GM21515 (cell line): Measurements from ENCODE around the gene DCP2.

ENCODE experiments used
- ATAC-seq: cut with Tn5 transposase; IDR thresholded peaks from one replicate; pipeline ENCODE4 v1.9.1; 2021; ENCODE audit not compliant: unreplicated experiment

The DCP2 gene

DNA sequence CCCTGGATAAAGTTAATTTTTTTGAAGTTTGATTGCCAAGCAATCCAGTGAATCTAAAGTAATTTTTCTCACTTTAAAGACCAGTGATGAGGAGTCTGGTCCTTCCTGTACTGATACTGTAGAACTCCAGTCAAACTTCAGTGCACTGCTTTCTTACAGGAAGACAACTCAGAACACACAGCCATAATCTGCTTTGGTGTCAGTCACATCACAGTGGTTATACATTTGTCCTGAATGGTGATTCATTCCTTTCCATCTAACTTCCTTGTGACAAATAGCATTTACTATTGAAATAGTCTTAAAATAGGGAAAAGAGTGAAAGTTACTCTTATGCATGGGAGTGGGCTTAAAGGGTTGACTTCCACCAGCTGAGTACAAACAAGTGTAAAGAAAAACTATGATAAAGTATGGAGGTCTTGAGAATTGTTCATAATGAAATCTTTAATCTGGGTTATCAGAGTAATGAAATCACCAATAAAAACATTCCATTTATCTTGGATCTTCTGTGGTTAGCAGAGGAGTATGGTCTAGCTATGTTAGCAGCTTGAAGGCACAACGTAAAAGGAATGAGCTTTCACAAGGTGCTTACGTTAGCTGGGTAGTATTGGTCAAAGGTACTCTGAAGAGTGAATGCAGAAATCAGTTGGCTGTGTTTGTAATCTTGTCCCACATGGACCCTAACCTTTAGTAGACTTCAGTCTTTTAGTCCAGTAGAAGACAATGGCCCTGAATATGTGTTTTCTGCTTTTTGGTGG is 41.5 kb downstream of the DCP2 start:
- no peak for ATAC-seq

DNA sequence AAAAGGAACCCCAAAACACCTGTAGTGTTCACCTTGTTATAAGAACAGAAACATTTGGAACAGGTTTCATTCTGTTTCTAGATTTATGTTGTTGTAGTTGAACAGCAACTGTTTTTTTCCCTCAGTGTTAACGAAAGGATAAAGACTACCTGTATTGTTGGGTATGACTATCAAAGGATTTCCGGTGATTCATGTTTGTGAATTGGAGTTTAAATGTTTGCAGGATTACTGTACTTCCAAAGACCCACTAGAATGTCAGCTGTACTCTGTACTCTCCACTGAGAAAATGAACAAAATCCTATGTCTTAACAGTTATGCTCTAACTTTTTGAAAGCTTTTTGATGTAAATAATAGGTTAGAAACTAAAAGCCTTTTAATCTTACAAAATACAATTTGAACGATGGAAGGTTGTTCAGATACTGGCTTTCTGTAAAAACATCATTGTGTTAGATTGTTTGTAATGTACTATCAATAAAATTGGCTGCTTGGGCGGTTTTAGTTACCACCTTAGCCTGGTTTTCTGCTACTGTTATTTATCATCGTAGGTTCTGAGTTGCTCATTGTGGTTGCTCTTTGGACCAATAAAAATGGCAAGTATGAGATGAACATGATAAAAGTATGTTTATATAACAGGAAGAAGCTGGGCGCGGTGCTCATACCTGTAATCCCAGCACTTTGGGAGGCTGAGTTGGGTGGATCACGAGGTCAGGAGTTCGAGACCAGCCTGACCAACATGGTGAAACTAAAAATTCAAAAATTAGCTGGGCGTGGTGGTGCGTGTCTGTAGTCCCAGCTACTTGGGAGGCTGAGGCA is 44.1 kb downstream of the DCP2 start:
- no peak for ATAC-seq

DNA sequence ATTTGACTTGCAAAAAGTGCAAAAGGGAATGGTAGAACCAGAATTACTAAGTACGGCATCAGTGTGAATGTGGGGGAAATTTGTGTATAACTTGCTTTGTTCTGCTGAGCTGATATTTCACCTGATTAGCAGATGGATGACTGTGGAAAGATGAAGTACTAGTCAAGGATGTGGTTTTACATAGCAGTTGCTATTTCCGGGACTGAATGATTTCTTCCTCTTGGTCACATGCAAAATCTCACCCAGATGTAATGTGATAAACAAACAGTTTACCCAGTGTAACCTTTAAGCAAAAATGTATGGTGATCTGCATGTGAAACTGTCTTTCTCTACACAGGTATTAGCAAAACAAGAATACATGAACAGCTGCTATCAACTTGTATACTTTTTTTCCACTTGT is 46.1 kb downstream of the DCP2 start:
- peak; percentile 73 for ATAC-seq

DNA sequence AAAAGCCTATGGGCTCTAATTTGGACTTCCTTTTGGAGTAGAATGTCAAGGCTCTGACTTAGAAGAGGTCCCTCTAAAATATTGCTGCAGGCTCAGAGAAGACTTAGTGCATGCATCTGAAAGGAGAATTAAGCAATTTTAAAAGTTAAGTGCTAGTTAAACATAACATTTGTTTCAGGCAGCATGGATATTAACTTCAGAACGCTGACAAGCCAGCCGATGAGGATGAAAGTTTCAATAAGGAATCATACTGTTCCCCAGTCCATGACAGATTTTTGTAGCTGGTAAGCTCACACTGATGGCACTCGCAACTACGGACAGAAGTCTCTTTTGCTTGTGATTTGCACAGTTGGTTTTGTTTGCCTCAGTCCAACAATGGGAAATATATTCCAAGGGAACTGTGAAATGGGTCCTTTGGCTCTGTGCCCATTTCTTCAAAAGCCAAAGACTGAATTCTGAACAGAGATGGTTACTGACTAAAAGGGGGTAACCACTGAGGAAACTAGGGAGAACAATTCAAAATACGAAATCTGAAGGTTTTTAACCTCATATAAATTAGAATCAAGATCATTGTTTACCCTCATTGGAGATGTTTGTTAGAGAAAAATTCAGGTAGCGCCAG is 47.6 kb downstream of the DCP2 start:
- ATAC-seq: no peak

DNA sequence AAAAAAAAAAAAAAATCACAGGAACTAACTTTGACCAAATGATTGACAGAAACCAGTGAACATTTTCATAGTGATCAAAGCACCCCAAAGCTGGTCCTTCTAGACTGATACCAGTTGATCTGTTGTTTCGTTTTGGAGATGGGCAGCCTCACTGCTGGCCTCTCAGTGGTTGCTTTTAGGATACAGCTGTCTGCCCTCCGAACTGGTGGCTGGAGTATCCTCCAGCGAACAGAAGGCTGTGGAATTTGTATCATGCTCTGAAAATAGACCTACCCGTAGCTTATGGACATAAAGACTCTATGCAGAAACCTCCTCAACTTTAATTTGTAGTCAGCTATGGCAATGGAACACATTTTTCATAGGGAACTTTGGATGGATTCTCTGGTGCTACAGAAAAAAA is 49.0 kb downstream of the DCP2 start:
- ATAC-seq: no peak

DNA sequence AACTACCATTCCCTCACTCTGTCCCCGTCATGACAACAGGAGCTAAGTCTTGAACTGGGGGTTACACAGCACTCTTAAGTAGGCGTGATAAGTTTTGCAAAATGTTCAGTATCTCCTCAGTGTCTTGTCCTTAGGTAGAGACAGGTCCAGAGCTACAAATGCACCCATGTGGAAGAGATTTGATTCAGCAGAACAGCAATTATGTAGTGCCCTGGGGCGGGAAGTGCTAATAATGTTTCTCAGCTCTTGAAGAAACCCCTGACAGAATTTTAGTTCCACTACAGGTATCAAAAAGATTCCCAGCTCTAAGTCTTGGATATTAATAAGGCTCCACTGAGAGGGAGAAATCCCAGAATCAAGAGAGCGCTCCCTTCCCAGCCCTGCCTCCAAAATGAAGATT is 49.6 kb downstream of the DCP2 start:
- no peak for ATAC-seq

DNA sequence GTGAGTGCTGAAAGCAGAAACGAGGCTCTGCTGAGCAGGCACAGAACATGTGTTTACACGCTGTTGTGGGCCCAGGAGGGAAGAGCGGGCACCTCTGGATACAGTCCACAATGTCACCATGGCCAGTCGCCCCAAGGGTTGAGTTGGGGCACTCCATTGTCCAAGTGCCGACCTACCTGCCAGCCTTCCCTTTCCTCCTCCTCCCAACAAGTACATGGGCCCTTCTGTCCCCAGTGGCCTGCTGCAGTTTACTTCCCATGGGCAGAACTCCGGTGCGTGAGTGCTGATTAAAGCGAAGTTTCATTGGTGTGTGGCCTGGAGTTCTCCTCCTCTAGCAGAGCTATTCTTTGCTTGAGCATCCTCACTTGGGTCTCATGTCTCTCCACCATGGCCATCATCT is 50.4 kb downstream of the DCP2 start:
- ATAC-seq: no peak

DNA sequence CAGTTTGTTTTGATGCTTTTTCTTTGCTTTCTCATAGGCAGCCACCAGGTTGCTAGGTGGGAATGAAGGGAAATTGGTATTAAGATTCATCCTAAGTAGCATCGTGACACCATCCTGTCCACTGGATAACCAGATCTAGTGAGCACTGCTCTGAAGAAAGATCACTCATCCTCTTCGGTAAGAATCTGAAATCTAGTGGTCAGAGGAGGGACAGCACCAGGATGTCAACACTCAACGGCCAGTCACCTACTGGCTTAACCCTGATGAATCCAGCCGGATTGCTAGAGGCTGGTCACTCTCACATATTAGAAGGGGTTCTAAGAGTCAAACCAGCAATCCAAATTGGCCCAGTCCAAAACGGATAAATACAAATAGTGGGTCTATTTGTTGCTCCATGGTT is 50.8 kb downstream of the DCP2 start:
- ATAC-seq: no peak

DNA sequence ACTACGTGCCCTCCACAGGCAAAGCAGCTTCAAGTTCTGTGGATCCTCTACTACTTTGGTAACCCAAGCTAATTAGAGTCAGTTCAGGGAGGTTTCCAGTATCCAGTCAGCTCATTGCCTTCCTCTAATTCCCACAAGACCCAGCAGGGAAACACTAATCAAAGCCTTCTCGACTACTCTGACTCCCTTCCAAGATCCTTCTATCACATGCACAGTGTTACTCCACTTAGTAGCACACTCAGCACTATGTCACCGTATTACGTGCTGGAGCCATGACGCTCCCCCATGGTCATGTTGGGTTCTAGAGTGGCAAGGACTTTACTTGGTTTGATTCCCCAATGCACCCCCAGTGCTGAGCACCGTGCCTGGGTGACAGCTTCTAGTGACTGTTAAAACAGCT is 53.0 kb downstream of the DCP2 start:
- no peak for ATAC-seq

DNA sequence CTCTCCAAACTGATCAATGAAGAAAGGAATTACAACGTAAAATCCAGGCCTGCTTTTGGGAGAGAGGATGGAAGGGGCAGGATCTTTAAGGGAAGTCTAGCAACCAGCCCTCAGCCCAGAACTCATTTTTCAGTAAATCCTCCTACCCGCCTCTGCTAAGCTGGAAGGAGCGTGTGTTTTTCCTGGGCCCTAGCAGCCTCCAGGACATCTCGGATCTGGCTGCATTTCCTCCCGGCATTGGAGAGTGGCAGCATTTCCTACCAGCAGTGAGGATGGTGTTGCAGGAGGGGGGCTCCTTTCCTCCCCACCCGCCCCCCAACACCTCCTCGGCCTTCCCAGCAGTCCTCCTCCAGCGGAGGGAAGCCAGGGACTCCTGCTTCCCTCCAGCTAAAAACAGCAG is 54.5 kb downstream of the DCP2 start:
- ATAC-seq: no peak

DNA sequence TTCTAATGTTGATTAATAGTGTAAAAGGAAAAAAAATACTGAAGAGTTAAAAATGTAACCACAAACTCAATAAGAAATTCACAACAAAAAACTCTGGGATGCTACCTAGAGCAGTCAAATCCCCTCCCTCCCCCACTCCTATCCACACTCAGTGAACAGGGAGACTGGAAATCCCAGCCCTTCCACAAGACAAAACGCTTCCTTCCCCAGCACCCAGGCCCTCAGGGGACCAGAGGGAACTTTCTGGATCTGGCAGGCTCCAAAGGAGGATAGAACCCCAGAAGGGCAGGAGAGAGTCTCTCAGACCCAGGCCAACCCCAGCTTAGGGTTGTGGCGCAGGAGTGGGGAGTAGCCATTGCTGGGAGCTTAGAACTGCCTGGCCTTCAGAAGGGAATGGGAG is 55.0 kb downstream of the DCP2 start:
- no peak for ATAC-seq

DNA sequence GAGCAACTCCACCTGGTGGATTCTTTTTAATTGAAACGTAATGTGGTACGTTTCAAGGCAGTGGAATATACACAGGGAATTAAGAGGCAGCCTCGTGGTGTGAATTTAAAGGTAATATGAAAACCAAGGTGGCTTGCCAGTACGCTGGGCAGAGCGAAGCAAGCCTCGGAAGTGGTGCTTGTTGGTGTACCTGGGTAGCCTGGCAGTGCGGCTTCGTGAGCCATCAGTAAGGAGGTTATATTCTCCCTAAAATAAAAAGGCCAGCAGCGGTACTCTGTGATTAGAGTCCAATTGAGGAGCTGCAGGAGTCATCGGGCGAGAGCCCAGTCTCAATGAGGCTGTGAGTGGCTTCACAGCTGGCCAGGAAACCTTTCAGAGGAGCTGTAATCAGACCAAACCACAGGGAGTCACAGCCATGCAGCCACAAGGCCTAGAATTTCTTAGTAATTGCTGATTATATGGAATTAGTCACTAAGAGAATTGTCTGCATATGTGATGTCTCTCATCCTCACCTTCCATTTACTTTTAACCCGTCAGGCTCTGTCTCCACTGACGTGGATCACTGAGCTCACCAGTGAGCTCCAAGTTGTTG is 57.7 kb downstream of the DCP2 start:
- no peak for ATAC-seq

DNA sequence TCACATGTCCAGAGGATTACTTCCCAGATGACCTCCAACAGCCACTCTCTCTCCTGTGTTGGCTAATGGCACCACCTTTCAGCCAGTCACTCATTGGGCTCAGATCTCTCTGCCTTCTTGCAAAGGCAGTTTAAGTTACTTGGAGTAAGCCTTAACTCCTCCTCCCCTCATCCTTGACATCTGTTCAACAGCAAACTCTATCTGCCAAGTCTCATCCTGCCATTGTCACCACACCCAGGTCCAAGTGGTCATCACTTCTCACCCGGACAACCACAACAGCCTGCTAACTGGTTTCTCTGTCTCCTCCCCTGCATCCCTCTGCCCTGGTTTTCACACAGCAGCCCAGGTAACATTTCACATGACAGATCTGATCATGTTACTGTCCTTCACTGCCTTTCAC is 58.5 kb downstream of the DCP2 start:
- ATAC-seq: no peak

DNA sequence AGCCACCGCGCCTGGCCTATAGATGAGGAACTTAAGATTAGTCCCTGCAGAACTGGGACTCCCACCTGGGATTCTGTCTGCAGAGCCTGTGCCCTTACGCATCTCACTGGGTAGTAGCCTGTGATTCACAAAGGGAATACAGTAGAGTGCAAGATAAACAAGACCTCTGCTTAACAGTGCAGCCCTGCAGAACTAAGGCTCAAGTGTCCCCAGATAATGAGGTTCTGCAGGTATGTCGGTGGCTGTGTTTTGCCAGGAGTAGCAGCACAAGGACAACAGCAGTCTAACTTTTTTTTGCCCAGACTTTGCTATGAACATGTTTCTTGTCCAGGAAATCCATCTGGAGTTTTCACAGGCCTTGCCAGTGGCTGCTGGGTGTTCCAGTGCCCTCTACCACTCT is 59.7 kb downstream of the DCP2 start:
- ATAC-seq: no peak

DNA sequence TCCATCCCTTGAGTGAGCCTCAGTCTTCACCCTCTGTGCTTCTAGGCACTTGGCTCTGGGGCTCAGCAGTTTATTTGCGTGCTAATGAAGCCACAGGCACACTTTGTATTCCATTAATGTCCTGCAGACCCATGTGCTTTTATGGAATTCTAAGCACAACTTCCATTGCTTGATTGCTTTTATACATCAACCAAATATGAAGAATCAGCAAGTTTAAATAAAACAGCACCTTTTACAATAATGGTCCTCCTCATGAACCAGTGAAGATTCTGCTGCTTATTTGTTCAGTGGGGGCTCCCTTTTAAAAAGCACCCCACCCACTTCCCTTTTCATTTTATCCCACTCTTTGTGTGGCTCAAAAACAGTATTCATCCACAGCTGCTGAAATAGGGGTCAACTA is 60.2 kb downstream of the DCP2 start:
- no peak for ATAC-seq

DNA sequence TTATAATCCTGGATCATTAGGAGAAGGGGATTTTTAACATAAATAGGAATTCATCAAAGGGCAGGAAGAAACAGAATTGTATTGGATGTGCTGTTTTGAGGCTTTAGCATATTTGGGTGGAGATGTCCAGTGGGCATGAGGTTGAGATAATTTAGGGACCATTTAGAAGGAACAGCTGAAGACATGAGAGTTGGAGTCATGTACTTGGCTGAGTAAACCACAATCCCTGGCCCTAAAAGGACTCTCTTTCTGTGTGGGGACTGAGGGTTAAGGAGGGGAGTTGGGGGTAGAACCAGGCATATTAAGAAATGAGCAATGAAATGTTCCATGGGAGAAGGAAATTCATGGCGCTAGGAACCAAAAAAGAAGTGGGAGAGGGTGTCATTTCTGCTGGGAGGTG is 61.5 kb downstream of the DCP2 start:
- ATAC-seq: no peak

DNA sequence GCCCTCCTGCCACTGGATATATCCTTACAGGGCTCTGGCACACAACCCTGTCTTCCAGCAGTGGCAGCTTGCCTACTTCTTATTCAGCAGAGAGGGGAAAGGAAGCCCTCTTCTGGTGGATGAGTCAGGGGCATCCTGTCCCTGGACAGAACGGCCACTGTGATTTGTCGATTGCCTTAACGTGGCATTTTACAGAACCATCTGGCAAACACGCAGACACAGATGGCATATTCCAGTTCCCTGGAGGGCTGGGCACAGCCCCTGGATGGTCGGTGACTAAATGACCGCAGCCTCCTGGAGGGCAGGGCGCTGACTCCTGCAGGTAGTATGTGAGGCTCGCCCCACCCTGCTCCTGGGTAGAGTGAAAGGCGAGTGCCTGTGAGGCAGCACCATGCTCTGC is 62.1 kb downstream of the DCP2 start:
- ATAC-seq: no peak

DNA sequence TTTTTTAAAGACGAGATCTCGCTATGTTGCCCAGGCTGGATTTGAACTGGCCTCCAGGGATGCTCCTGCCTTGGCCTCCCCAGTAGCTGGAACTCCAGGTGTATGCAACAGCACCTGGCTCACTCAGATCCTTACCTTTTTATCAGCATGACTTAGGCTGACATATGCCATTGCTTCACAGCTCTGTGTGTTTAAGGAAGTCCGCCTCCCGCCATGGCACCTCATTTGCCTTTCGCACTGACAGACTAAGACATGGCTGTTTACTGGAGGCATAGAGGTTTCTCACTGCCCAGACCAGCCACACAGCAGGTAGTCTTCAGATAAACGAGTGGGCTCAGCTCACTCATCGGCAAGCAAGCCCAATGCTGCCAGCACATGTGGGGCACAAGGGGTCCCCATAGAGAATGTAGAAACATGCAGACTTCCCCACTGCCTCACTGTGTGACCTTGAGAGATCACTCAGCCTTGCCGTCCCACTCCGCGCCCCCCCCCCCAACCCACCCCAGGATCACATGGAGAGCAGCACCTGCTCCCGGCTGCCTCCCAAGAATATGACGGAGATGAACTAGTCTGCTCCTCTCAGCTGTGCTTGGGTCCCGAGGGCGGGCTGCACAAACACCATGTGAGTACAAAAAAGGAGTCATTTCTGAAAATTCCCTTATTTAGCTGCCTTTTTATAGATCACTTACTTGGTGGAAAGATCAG is 62.8 kb downstream of the DCP2 start:
- ATAC-seq: no peak

DNA sequence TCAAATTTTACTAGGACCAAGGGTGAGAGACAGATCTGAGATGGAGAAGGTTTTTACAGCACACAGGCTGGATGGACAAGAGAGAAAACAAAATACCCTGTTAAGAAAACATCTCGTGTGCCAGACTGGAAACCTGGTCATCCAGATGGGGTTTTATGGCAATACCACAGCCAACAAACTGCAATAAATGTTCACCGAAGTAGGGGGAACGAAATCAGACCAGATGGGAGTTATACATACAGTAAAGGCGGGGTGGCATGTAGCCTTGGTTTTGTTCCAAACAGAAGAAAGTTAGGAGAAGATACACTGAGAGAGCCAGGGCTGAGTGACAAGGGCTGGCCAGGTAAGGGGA is 63.3 kb downstream of the DCP2 start:
- no peak for ATAC-seq

DNA sequence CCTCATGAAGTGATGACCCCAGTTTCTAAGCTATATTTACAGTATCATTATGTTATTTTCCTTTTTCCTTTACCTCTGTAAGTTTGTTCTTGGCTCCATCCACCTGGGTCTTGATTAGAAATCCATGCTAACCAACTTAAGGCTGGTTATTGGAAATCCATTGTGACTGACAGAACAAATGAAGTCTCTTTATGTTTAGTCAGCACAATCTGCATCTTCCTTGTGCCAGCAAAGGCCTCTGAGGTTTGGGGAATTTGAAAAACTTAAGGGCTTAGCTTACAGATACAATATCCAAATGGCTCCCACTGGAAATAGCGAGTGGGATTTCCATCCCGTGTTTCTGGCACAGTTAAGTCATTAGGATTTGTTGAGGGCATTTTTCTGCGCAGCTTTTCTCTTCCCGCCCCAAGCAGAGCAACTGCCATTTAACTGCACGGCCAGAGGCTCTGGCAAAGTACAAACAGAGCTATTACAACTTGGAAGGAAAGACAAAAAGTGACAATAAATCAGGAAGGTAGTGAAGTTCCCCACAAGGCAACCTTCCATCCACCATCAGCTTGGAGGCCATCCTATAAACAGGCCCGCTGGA is 64.2 kb downstream of the DCP2 start:
- no peak for ATAC-seq
